A549 (cell line): ENCODE measurements around the gene GBF1. TPM values are rescaled to one million over a fixed set of nuclear protein-coding genes. Genes with fewer than 3 reads are reported as not detected.

Experiments used
- ATAC-seq, 2 experiments: fragments of 200-7000 bp in 1 of 2; fragments of >200 bp in 1 of 2; cut with Nextera tagmentation in 1 of 2; cut with Tn5 transposase in 1 of 2; 3 replicates each; pipeline versions ENCODE4 v1.8.0 to v1.9.1; 2018 to 2020; ENCODE audit warnings: mild to moderate bottlenecking in 1 of 2, moderate library complexity in 1 of 2
- CTCF ChIA-PET: fragments of 300-600 bp; sonication (Branson Sonifier 250); formaldehyde crosslinking; extraction: SDS; loops from one replicate; lab custom pipeline; 2021; ENCODE audit warnings: antibody characterized with exemption, inconsistent platforms; lab: Yijun Ruan, JAX
- POLR2A ChIA-PET: fragments of 350-600 bp; formaldehyde crosslinking; extraction: SDS; loops from one replicate; lab custom pipeline; 2021; ENCODE audit warnings: antibody characterized with exemption, inconsistent platforms; lab: Yijun Ruan, JAX
- DNase-seq, 2 experiments: peaks; one replicate each; pipeline versions ENCODE4 v3.0.0 to v3.0.0-alpha.2; 2011 to 2016; ENCODE audit warnings: low read depth in 1 of 2, low spot score in 1 of 2
- FAIRE-seq: peaks from 2 replicates; lab custom pipeline; 2011; peaks lifted over from hg19 to GRCh38; lab: Jason Lieb, UNC
- H3K27ac ChIP-seq, 2 experiments: fragments of >200 bp; sonication (Bioruptor Twin); formaldehyde crosslinking; 3 replicates each; pipeline ENCODE4 v1.5.1; 2016 to 2017
- H3K4me1 ChIP-seq: fragments of >200 bp; sonication (Bioruptor Twin); formaldehyde crosslinking; 3 replicates; pipeline ENCODE4 v1.6.1; 2016
- H3K4me2 ChIP-seq: fragments of >200 bp; sonication (Bioruptor Twin); formaldehyde crosslinking; 3 replicates; pipeline ENCODE4 v1.6.1; 2016
- H3K4me3 ChIP-seq: fragments of >200 bp; sonication (Bioruptor Twin); formaldehyde crosslinking; 3 replicates; pipeline ENCODE4 v1.5.1; 2016
- H3K9me3 ChIP-seq: fragments of >200 bp; sonication (Bioruptor Twin); formaldehyde crosslinking; 3 replicates; pipeline ENCODE4 v1.6.1; 2016
- BHLHE40 ChIP-seq: IDR thresholded peaks from 2 replicates; pipeline ENCODE4 v1.6.1; 2012; ENCODE audit warnings: low read depth, low read length, inconsistent platforms
- CBX8 ChIP-seq: fragments of 200-600 bp; sonication (generic); IDR thresholded peaks from 2 replicates; pipeline ENCODE4 v1.6.1; 2016
- CEBPB ChIP-seq, 2 experiments: fragments of >200 bp in 1 of 2; sonication (Bioruptor Twin) in 1 of 2; formaldehyde crosslinking in 1 of 2; IDR thresholded peaks; 2 replicates each; pipeline ENCODE4 v1.6.1; 2012 to 2016
- CHD4 ChIP-seq: fragments of 200-600 bp; sonication (generic); IDR thresholded peaks from 2 replicates; pipeline ENCODE4 v1.6.1; 2016; ENCODE audit warnings: antibody characterized with exemption, mild to moderate bottlenecking, borderline replicate concordance
- EHF ChIP-seq: fragments of 250-450 bp; sonication (Bioruptor Pico); IDR thresholded peaks from 2 replicates; pipeline ENCODE4 v1.5.0; 2020; ENCODE audit warnings: mild to moderate bottlenecking
- EHMT2 ChIP-seq: fragments of 200-600 bp; sonication (generic); IDR thresholded peaks from 2 replicates; pipeline ENCODE4 v1.6.1; 2016; ENCODE audit warnings: antibody characterized with exemption, low read depth, mild to moderate bottlenecking, moderate library complexity
- ESRRA ChIP-seq: fragments of 150-350 bp; IDR thresholded peaks from 2 replicates; pipeline ENCODE4 v1.6.1; 2014; ENCODE audit warnings: mild to moderate bottlenecking, low read length, borderline replicate concordance
- FOSB ChIP-seq: fragments of 250-450 bp; sonication (Bioruptor Pico); IDR thresholded peaks from 2 replicates; pipeline ENCODE4 v1.5.0; 2020; ENCODE audit warnings: mild to moderate bottlenecking, moderate library complexity
- FOSL2 ChIP-seq, 2 experiments: fragments of 450-650 bp in 1 of 2; fragments of >200 bp in 1 of 2; sonication (Bioruptor Twin) in 1 of 2; formaldehyde crosslinking; IDR thresholded peaks; 2 replicates each; pipeline versions ENCODE4 v1.5.0 to v1.6.1; 2016 to 2020; ENCODE audit warnings: mild to moderate bottlenecking in 1 of 2, moderate library complexity in 1 of 2
- GATA3 ChIP-seq: IDR thresholded peaks from 2 replicates; pipeline ENCODE4 v1.6.1; 2012; ENCODE audit warnings: borderline replicate concordance
- HOXA7 ChIP-seq: fragments of 250-450 bp; sonication (Bioruptor Pico); IDR thresholded peaks from 2 replicates; pipeline ENCODE4 v1.5.0; 2020; ENCODE audit warnings: mild to moderate bottlenecking, moderate library complexity
- MAFK ChIP-seq: fragments of 450-650 bp; IDR thresholded peaks from 2 replicates; pipeline ENCODE4 v1.6.1; 2014; ENCODE audit not compliant: partially characterized antibody
- PHF8 ChIP-seq: fragments of 200-600 bp; sonication (generic); IDR thresholded peaks from 2 replicates; pipeline ENCODE4 v1.6.1; 2016; ENCODE audit warnings: low read depth, mild to moderate bottlenecking, antibody characterized with exemption, moderate library complexity, borderline replicate concordance
- POLR2AphosphoS2 ChIP-seq: conservative IDR thresholded peaks from 2 replicates; pipeline ENCODE4 v1.6.1; 2012; ENCODE audit warnings: low read length, improper control_type of control experiment, inconsistent platforms
- RAD21 ChIP-seq, 2 experiments: fragments of >200 bp in 1 of 2; sonication (Bioruptor Twin) in 1 of 2; formaldehyde crosslinking in 1 of 2; IDR thresholded peaks in 1 of 2; conservative IDR thresholded peaks in 1 of 2; 2 replicates in 1 of 2; 3 replicates in 1 of 2; pipeline ENCODE4 v1.6.1; 2012 to 2018; ENCODE audit warnings: inconsistent platforms in 1 of 2
- RCOR1 ChIP-seq: fragments of 150-350 bp; IDR thresholded peaks from 2 replicates; pipeline ENCODE4 v1.6.1; 2014; ENCODE audit warnings: antibody characterized with exemption, low read length, low read depth
- RFX5 ChIP-seq: fragments of 450-650 bp; IDR thresholded peaks from 2 replicates; pipeline ENCODE4 v1.7.1; 2014; ENCODE audit warnings: antibody characterized with exemption, mild to moderate bottlenecking, moderate library complexity
- SREBF2 ChIP-seq: fragments of 450-650 bp; IDR thresholded peaks from 2 replicates; pipeline ENCODE4 v1.6.1; 2014; ENCODE audit warnings: mild to moderate bottlenecking, moderate library complexity
- TFCP2L1 ChIP-seq: fragments of 250-450 bp; sonication (Bioruptor Pico); IDR thresholded peaks from 2 replicates; pipeline ENCODE4 v1.5.0; 2021; ENCODE audit warnings: mild to moderate bottlenecking
- TP53 ChIP-seq: fragments of 250-450 bp; sonication (Bioruptor Pico); IDR thresholded peaks from 2 replicates; pipeline ENCODE4 v1.5.0; 2021; ENCODE audit warnings: mild to moderate bottlenecking, moderate library complexity
- ZC3H11A ChIP-seq: fragments of 450-650 bp; IDR thresholded peaks from 2 replicates; pipeline ENCODE4 v1.6.1; 2014; ENCODE audit warnings: antibody characterized with exemption, mild to moderate bottlenecking
- ZFP36 ChIP-seq: fragments of 450-650 bp; IDR thresholded peaks from 2 replicates; pipeline ENCODE4 v1.6.1; 2014; ENCODE audit warnings: borderline replicate concordance; ENCODE audit not compliant: partially characterized antibody
- ZNF302 ChIP-seq: fragments of 250-450 bp; sonication (Bioruptor Pico); IDR thresholded peaks from 2 replicates; pipeline ENCODE4 v1.9.0; 2021; ENCODE audit warnings: inconsistent platforms, mild to moderate bottlenecking, moderate library complexity
- ZSCAN20 ChIP-seq: fragments of 250-450 bp; sonication (Bioruptor Pico); IDR thresholded peaks from 2 replicates; pipeline ENCODE4 v1.8.0; 2022; ENCODE audit warnings: mild to moderate bottlenecking, moderate library complexity
- WGBS: methylation state at CpG from one replicate; pipeline ENCODE4 v1.1.6; 2017; ENCODE audit errors: missing lambda C conversion rate; 5-methylcytosine and 5-hydroxymethylcytosine counted together
- polyA plus RNA-seq, 4 experiments: library from polyadenylated mRNA; depleted of rRNA in 3 of 4; stranded (reverse); fragments of >200 nt; fragmentation: RNase III in 1 of 4; extraction: RNeasy Plus Mini Kit Qiagen cat#74134 plus additional on column Dnase treatment in 1 of 4; gene quantifications; 2 replicates in 3 of 4; 3 replicates in 1 of 4; pipeline ENCODE4 v1.2.3, GENCODE V29; 2011 to 2017
- TF ChIP-seq, protein P1 (sequence below): fragments of >200 bp; sonication (Bioruptor Twin); formaldehyde crosslinking; IDR thresholded peaks from 3 replicates; pipeline ENCODE4 v1.5.1; 2016
- TF ChIP-seq, protein P2 (sequence below): fragments of >200 bp; sonication (Bioruptor Twin); formaldehyde crosslinking; IDR thresholded peaks from 2 replicates; pipeline ENCODE4 v1.6.1; 2016
- TF ChIP-seq, protein P3 (sequence below): IDR thresholded peaks from 2 replicates; pipeline ENCODE4 v1.6.1; 2012
- TF ChIP-seq, protein P4 (sequence below): IDR thresholded peaks from 2 replicates; pipeline ENCODE4 v1.6.1; 2012
- TF ChIP-seq, protein P5 (sequence below): IDR thresholded peaks from 2 replicates; pipeline ENCODE4 v1.6.1; 2012; ENCODE audit warnings: low read depth, borderline replicate concordance

GBF1 gene
- polyA plus RNA-seq, 2 of the 4 experiments (the other 2 are of a cell fraction): 20.4 to 21.3 TPM

DNA sequence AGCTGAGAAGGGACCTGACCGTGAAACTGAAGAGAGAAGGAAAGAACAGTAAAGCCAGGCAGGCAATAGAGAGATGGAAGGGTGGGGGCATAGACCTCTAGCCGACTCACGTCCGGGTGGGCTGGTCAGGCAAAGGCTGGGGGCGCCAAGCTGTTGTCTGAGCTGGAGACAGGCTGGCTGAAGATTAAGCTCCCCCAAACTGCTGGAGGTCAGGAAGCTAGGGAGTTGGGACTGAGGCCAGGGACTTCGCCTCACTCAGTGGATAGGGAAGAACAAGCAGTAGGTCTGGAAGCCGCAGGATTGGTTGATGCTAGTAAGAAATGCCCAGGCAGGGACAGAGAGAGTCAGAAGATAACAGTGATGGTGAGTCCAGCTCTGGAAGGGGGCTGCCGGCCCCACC, 9.3 kb upstream of the GBF1 start:
- no peaks in the 10 kb centered on the region for H3K9me3 ChIP-seq
- CTCF ChIA-PET: interaction anchor here (0.6 to 24.2 kb wide), 7 partner anchors 10 to 348 kb away, joined by 3 to 886 read pairs (median 111); partner anchors contain the start of genes FBXL15, GBF1 and NFKB2
- no peak for DNase-seq
- peaks cover 18% of the 10 kb centered on the region for H3K4me1 ChIP-seq
- TF ChIP-seq BHLHE40 (no peak), ZC3H11A (no peak), EHF (CRISPR knock-in tag) (no peak)
- TF ChIP-seq, all 56 proteins: peak for 0
- POLR2A ChIA-PET: no interaction called here
- Histone ChIP-seq H3K27ac (no peak overlapping the region), H3K4me2 (no peak overlapping the region), H3K4me3 (no peak overlapping the region)
- ATAC-seq (no peak), FAIRE-seq (no peak)
- 70% methylated on average over 8 of the region's 8 CpGs for WGBS

DNA sequence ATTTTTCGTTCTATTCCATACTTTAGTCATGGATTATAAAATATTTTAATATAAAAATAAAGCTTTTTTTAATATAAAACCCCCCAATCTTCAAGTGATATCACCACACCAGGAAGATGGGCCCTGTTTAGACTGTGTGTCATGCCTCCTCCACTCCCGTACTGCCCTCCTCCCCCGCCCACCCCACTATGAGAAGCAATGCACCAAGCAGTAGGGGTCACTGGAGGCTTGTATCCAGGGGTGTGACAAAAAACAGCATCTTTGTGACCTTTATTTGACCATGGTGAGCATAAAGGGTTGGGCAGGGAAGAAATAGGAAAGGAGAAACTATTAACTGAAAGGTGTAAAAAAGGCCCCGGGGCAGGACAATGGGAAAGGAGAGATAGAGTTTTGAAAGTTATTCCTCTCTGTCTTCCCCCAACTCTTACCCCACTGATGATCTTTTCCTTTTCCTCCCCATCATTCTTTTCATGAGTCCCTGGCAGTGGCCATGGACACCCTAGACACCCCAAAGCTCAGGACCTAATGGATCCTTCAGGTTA, 7.5 kb upstream of the GBF1 start:
- no peak for TF ChIP-seq RAD21 (conservative IDR thresholded peaks at IDR 0.05 in 1 of 2, IDR thresholded peaks at IDR 0.05 in 1 of 2)
- TF ChIP-seq PHF8: no peak
- TF ChIP-seq MAFK: no peak
- no peak for TF ChIP-seq ZFP36
- no peak for TF ChIP-seq ESRRA
- TF ChIP-seq POLR2AphosphoS2: no peak
- TF ChIP-seq RCOR1: no peak
- TF ChIP-seq, protein P1, sequence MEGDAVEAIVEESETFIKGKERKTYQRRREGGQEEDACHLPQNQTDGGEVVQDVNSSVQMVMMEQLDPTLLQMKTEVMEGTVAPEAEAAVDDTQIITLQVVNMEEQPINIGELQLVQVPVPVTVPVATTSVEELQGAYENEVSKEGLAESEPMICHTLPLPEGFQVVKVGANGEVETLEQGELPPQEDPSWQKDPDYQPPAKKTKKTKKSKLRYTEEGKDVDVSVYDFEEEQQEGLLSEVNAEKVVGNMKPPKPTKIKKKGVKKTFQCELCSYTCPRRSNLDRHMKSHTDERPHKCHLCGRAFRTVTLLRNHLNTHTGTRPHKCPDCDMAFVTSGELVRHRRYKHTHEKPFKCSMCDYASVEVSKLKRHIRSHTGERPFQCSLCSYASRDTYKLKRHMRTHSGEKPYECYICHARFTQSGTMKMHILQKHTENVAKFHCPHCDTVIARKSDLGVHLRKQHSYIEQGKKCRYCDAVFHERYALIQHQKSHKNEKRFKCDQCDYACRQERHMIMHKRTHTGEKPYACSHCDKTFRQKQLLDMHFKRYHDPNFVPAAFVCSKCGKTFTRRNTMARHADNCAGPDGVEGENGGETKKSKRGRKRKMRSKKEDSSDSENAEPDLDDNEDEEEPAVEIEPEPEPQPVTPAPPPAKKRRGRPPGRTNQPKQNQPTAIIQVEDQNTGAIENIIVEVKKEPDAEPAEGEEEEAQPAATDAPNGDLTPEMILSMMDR: no peak
- TF ChIP-seq TP53 (CRISPR knock-in tag): no peak
- no peak for TF ChIP-seq ZSCAN20 (CRISPR knock-in tag)
- no peak for TF ChIP-seq HOXA7
- TF ChIP-seq TFCP2L1 (CRISPR knock-in tag): no peak
- no peak for TF ChIP-seq ZC3H11A
- TF ChIP-seq FOSB (CRISPR knock-in tag): no peak
- no peak for TF ChIP-seq CEBPB (IDR thresholded peaks at IDR 0.05)
- TF ChIP-seq, protein P2, sequence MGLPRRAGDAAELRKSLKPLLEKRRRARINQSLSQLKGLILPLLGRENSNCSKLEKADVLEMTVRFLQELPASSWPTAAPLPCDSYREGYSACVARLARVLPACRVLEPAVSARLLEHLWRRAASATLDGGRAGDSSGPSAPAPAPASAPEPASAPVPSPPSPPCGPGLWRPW: no peak
- no peak for TF ChIP-seq GATA3
- TF ChIP-seq SREBF2: no peak
- FAIRE-seq: no peak
- ChIA-PET CTCF (interaction anchor here (1.3 to 24.2 kb wide), 6 partner anchors 8 to 162 kb away, joined by 3 to 886 read pairs (median 38); partner anchors contain the start of genes GBF1 and NFKB2), POLR2A (no interaction called here)
- peaks cover 16% of the 10 kb centered on the region for H3K4me1 ChIP-seq
- no peaks in the 10 kb centered on the region for H3K9me3 ChIP-seq
- H3K4me3 ChIP-seq: no peak overlapping the region
- no peak overlapping the region for H3K27ac ChIP-seq
- no peak overlapping the region for H3K4me2 ChIP-seq
- no peak for ATAC-seq
- DNase-seq: no peak
- 52% methylated on average over 4 of the region's 4 CpGs for WGBS

DNA sequence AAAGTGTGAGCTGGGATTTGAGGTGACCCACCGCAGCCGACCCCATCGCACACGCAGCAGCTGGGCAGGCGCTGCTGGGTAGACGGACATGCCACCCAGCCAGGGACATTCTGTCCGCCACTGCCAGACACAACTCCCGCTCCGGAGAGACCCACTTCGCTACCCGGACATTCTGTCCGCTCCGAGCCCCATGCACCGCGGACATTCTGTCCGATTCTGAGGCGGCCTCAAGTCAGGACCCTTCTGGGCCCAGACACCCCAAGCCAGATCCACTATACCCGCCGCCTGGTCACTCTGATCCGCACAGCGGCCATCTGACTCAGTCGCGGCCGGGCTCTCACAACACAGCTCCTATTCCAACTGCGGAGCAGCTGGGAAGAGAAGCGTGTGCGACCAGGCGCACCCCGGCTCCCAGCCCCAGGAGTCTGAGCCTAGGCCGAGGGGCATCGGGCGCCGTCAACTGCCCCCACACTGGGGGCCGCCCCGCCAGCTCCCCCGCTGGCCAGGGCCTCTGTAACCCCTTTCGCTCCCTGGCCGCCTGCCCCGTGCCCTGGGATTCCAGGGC, 4.8 kb upstream of the GBF1 start:
- 94% methylated on average over 35 of the region's 39 CpGs for WGBS
- ATAC-seq (no peak), FAIRE-seq (no peak), DNase-seq (no peak)
- Histone ChIP-seq H3K4me3 (no peak overlapping the region; the same call in 1 of the 3 replicates), H3K4me1 (peaks cover 18% of the 10 kb centered on the region), H3K4me2 (peak overlapping the region; percentile 95), H3K9me3 (no peaks in the 10 kb centered on the region), H3K27ac (no peak overlapping the region)
- ChIA-PET POLR2A (no interaction called here), CTCF (interaction anchor here (0.7 to 24.2 kb wide), 9 partner anchors 9 to 331 kb away, joined by 3 to 886 read pairs (median 4); partner anchors contain the start of genes ELOVL3 and NFKB2)
- no peak for TF ChIP-seq CHD4
- no peak for TF ChIP-seq CBX8
- TF ChIP-seq, protein P3, sequence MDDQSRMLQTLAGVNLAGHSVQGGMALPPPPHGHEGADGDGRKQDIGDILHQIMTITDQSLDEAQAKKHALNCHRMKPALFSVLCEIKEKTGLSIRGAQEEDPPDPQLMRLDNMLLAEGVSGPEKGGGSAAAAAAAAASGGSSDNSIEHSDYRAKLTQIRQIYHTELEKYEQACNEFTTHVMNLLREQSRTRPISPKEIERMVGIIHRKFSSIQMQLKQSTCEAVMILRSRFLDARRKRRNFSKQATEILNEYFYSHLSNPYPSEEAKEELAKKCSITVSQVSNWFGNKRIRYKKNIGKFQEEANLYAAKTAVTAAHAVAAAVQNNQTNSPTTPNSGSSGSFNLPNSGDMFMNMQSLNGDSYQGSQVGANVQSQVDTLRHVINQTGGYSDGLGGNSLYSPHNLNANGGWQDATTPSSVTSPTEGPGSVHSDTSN: no peak
- TF ChIP-seq, protein P4, sequence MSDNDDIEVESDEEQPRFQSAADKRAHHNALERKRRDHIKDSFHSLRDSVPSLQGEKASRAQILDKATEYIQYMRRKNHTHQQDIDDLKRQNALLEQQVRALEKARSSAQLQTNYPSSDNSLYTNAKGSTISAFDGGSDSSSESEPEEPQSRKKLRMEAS: no peak
- no peak for TF ChIP-seq POLR2AphosphoS2
- TF ChIP-seq EHMT2: no peak
- no peak for TF ChIP-seq RFX5
- no peak for TF ChIP-seq FOSL2 (IDR thresholded peaks at IDR 0.05)
- no peak for TF ChIP-seq FOSL2 (CRISPR knock-in tag; IDR thresholded peaks at IDR 0.05)
- no peak for TF ChIP-seq ZNF302
- TF ChIP-seq PHF8: no peak
- no peak for TF ChIP-seq ZC3H11A
- TF ChIP-seq, protein P5, sequence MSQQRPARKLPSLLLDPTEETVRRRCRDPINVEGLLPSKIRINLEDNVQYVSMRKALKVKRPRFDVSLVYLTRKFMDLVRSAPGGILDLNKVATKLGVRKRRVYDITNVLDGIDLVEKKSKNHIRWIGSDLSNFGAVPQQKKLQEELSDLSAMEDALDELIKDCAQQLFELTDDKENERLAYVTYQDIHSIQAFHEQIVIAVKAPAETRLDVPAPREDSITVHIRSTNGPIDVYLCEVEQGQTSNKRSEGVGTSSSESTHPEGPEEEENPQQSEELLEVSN: no peak
